ENCODE measurements around the gene SEPTIN14. TPM values are rescaled to one million over a fixed set of nuclear protein-coding genes. Genes with fewer than 3 reads are reported as not detected.
"Not testable (repeated sequence)": the region's sequence is repeated elsewhere in the genome, so short reads cannot be mapped to it uniquely, and the experiment has no call there.

SEPTIN14 gene
- total RNA-seq, 1 donor from 2014 or later: not detected

DNA sequence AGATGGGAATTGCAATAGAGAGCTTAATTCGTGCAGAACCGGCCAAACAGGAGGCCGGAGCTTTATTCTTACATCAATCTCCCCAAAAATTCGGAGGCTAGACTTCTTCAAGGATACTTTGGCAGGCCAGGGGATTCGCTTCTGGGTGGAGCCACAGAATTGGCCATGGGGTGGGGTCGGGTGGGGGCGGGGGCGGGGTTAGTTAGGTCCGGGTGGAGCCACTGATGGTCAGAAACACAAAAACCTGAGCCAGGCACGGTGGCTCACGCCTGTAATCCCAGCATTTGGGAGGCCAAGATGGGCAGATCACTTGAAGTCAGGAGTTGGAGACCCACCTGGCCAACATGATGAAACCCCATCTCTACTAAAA is 87.5 kb downstream of the SEPTIN14 start:
- no peak for DNase-seq (ENCODE audit: low spot score)
- Mint-ChIP-seq H3K9me3 (no peaks in the 10 kb centered on the region), H3K36me3 (ENCODE audit: low read depth) (peaks cover 6% of the 10 kb centered on the region), H3K4me1 (ENCODE audit: low read depth) (no peaks in the 10 kb centered on the region), H3K4me3 (ENCODE audit: low read depth) (no peak overlapping the region), H3K27ac (no peak overlapping the region), H3K27me3 (ENCODE audit: low read depth) (no peaks in the 10 kb centered on the region)
- intact Hi-C loops (cut with micrococcal nuclease): no loop called here

DNA sequence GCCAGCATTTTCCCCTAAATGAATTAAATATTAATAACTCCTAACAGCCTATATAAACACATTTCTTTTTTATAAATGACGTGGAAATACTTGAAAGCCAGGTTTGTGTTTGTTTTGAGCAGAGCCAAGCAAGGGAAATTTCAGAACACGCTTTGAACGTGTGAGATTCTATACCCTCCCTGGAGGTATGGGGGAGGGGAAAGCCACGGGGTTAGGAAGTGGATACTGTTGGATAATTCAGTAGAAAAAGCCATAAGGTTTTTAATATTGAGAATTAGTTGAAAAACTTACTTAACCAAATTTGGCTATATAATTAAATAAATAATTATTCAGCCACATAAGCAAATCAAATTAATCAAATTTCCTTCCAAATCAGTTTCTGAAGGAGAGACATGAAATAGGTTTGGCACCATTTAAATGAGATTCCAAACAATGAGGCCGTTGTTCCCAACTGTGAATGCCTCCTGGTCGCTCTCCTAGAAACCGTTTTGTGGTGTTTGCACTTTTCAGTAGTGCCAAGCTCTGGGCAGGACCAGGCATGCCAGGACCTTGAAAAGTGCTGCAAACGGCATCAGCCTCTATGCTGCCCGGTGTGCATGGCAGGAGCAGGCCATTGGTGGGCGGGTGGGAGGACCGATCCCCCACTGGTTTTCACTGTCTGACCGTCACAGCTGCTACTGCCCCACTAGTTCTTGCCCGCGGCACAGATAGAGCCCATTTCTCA is 88.1 kb downstream of the SEPTIN14 start:
- DNase-seq (ENCODE audit: low spot score): no peak
- Mint-ChIP-seq H3K4me3 (ENCODE audit: low read depth) (no peak overlapping the region), H3K4me1 (ENCODE audit: low read depth) (no peaks in the 10 kb centered on the region), H3K27ac (no peak overlapping the region), H3K27me3 (ENCODE audit: low read depth) (no peaks in the 10 kb centered on the region), H3K9me3 (no peaks in the 10 kb centered on the region), H3K36me3 (ENCODE audit: low read depth) (peaks cover 6% of the 10 kb centered on the region)
- intact Hi-C loops (cut with micrococcal nuclease): no loop called here

GRCh38 chr7:55770778-55771177 is 91.8 kb downstream of the SEPTIN14 start:
- H3K27me3 Mint-ChIP-seq (ENCODE audit: low read depth): no peaks in the 10 kb centered on the region

GRCh38 chr7:55753274-55753862 is 109.2 kb downstream of the SEPTIN14 start:
- H3K27ac Mint-ChIP-seq; H3K27me3 Mint-ChIP-seq (ENCODE audit: low read depth); H3K4me1 Mint-ChIP-seq (ENCODE audit: low read depth); DNase-seq (ENCODE audit: low spot score); H3K4me3 Mint-ChIP-seq (ENCODE audit: low read depth); intact Hi-C loops (cut with micrococcal nuclease); H3K9me3 Mint-ChIP-seq; H3K36me3 Mint-ChIP-seq (ENCODE audit: low read depth): not testable (repeated sequence)

More at GRCh38 chr7:55770778-55771177, 91.8 kb downstream of the SEPTIN14 start:
- H3K4me1 Mint-ChIP-seq (ENCODE audit: low read depth): no peaks in the 10 kb centered on the region
- intact Hi-C loops (cut with micrococcal nuclease): no loop called here
- H3K27ac Mint-ChIP-seq: no peak overlapping the region
- no peak overlapping the region for H3K4me3 Mint-ChIP-seq (ENCODE audit: low read depth)
- H3K9me3 Mint-ChIP-seq: no peaks in the 10 kb centered on the region
- DNase-seq (ENCODE audit: low spot score): no peak
- H3K36me3 Mint-ChIP-seq (ENCODE audit: low read depth): peaks cover 6% of the 10 kb centered on the region

DNA sequence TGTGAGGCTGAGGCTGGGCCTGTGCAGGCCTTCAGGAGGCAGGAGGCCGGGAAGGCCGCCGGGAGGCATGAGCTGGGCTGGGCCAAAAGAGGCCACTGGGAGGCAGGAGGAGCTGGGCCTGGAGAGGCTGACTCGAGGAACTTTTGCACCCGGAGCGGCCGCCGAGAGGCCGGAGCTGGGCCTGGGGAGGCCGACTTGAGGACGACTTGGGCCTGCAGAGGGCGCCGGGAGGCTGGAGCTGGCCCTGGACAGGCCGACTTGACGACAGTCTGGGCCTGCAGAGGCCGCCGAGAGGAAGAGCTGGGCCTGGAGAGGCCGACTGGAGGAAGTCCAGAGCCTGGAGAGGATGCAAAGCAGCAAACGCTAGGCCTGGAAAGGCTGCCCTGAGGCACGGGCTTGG is 117.8 kb downstream of the SEPTIN14 start:
- H3K4me3 Mint-ChIP-seq (ENCODE audit: low read depth); H3K27ac Mint-ChIP-seq; DNase-seq (ENCODE audit: low spot score); intact Hi-C loops (cut with micrococcal nuclease); H3K36me3 Mint-ChIP-seq (ENCODE audit: low read depth); H3K4me1 Mint-ChIP-seq (ENCODE audit: low read depth); H3K27me3 Mint-ChIP-seq (ENCODE audit: low read depth); H3K9me3 Mint-ChIP-seq: not testable (repeated sequence)

Other genes with a start within 250 kb of the SEPTIN14 start
- 1.7 and 2.9 TPM in 2 replicates for gene ZNF713, start 24.7 kb upstream of the SEPTIN14 start, total RNA-seq
- gene MRPS17, start 89.1 kb upstream of the SEPTIN14 start, total RNA-seq: 28.3 and 29.4 TPM in 2 replicates
- 52.3 and 56.3 TPM in 2 replicates for gene NIPSNAP2, start 101.8 kb upstream of the SEPTIN14 start, total RNA-seq
- 18.4 and 20.8 TPM in 2 replicates for gene PSPH, start 188.7 kb upstream of the SEPTIN14 start, total RNA-seq
- gene CCT6A, start 189.0 kb upstream of the SEPTIN14 start, total RNA-seq: 259 and 263 TPM in 2 replicates
- gene SUMF2, start 201.5 kb upstream of the SEPTIN14 start, total RNA-seq: 153 and 158 TPM in 2 replicates
- 2.5 and 3.6 TPM in 2 replicates for gene PHKG1, start 230.2 kb upstream of the SEPTIN14 start, total RNA-seq
- gene CHCHD2, start 243.7 kb upstream of the SEPTIN14 start, total RNA-seq: 660 TPM in 2 replicates

Data from activated T-helper 2 cell treated with anti-CD3 and anti-CD28 coated beads, Interferon-gamma antibody, Interleukin-2, Interleukin-4, amounts not matched to agents 10 μg/mL and 5 μg/mL and 100 μg/mL, durations not matched to agents 14 hours and 24 hours and 36 hours (primary cell).